ENCODE results near the gene DGKA.
"Not testable (repeated sequence)": the region's sequence is repeated elsewhere in the genome, so short reads cannot be mapped to it uniquely, and the experiment has no call there.

GRCh38 chr12:55919032-55919431, 11.9 kb upstream of the DGKA start:
- not testable (repeated sequence) for TF ChIP-seq CTCF, POLR2A (IDR thresholded peaks at IDR 0.05)
